Activated CD4-positive, alpha-beta memory T cell treated with anti-CD3 and anti-CD28 coated beads for 36 hours (primary cell): ENCODE data around the gene SSR4. TPM values are rescaled to one million over a fixed set of nuclear protein-coding genes. Genes with fewer than 3 reads are reported as not detected.

Experiments
- CTCF ChIA-PET: fragments of 350-600 bp; sonication (Branson Sonifier 250); formaldehyde crosslinking; loops from one replicate; lab custom pipeline; 2021; ENCODE audit warnings: antibody characterized with exemption, inconsistent platforms; lab: Charles Lee
- POLR2A ChIA-PET: fragments of 350-600 bp; sonication (Branson Sonifier 250); formaldehyde crosslinking; loops from one replicate; lab custom pipeline; 2021; ENCODE audit warnings: antibody characterized with exemption; lab: Charles Lee
- DNase-seq: peaks from one replicate; pipeline ENCODE4 v3.0.0-alpha.2; 2020
- H3K27ac Mint-ChIP-seq: one replicate; pipeline ENCODE4 v1.8.0; 2021; ENCODE audit warnings: mixed read lengths
- H3K27me3 Mint-ChIP-seq: one replicate; pipeline ENCODE4 v1.8.0; 2021; ENCODE audit warnings: mixed read lengths
- H3K36me3 Mint-ChIP-seq: one replicate; pipeline ENCODE4 v1.8.0; 2021; ENCODE audit warnings: mixed read lengths
- H3K4me1 Mint-ChIP-seq: one replicate; pipeline ENCODE4 v1.8.0; 2021; ENCODE audit warnings: low read depth, mixed read lengths
- H3K4me3 Mint-ChIP-seq: one replicate; pipeline ENCODE4 v1.8.0; 2021; ENCODE audit warnings: mild to moderate bottlenecking, mixed read lengths
- H3K9me3 Mint-ChIP-seq: one replicate; pipeline ENCODE4 v1.8.0; 2021; ENCODE audit warnings: mixed read lengths
- intact Hi-C: fragments of 100-400 bp; cut with micrococcal nuclease; formaldehyde crosslinking; loops from one replicate; pipeline ENCODE4 v1.15.1; 2023
- total RNA-seq, 2 experiments: library from RNA; stranded (reverse); gene quantifications; one replicate each; pipeline ENCODE4 v1.2.3, GENCODE V29; 2021

SSR4 gene
- total RNA-seq, 2 experiments from 2014 or later: 194 to 203 TPM

- Mint-ChIP-seq H3K4me1 (peaks cover 2% of the 10 kb centered on the region), H3K4me3 (no peak overlapping the region), H3K27me3 (no peaks in the 10 kb centered on the region), H3K36me3 (no peaks in the 10 kb centered on the region), H3K27ac (no peak overlapping the region), H3K9me3 (no peaks in the 10 kb centered on the region)
- CTCF ChIA-PET: no interaction called here
- DNase-seq: no peak
- POLR2A ChIA-PET: no interaction called here
- intact Hi-C loops: no loop called here
These were observed 22.8 kb upstream of the SSR4 start for GRCh38 chrX:153771415-153772315.

GRCh38 chrX:153772316-153773217 lies 21.9 kb upstream of the SSR4 start:
- Mint-ChIP-seq H3K4me3 (no peak overlapping the region), H3K4me1 (no peaks in the 10 kb centered on the region), H3K36me3 (no peaks in the 10 kb centered on the region), H3K27ac (no peak overlapping the region), H3K27me3 (no peaks in the 10 kb centered on the region), H3K9me3 (no peaks in the 10 kb centered on the region)
- intact Hi-C loops: no loop called here
- ChIA-PET POLR2A (no interaction called here), CTCF (no interaction called here)
- no peak for DNase-seq

- Mint-ChIP-seq H3K9me3 (no peaks in the 10 kb centered on the region), H3K27me3 (no peaks in the 10 kb centered on the region), H3K4me3 (no peak overlapping the region), H3K36me3 (no peaks in the 10 kb centered on the region), H3K27ac (no peak overlapping the region), H3K4me1 (no peaks in the 10 kb centered on the region)
- ChIA-PET CTCF (no interaction called here), POLR2A (no interaction called here)
- no peak for DNase-seq
- intact Hi-C loops: no loop called here
These were observed 21.3 kb upstream of the SSR4 start for GRCh38 chrX:153773218-153773611.

- no peaks in the 10 kb centered on the region for H3K36me3 Mint-ChIP-seq
These were observed 20.5 kb upstream of the SSR4 start for GRCh38 chrX:153773741-153774575.

GRCh38 chrX:153774576-153775292 lies 19.7 kb upstream of the SSR4 start:
- H3K4me1 Mint-ChIP-seq: no peaks in the 10 kb centered on the region
- POLR2A ChIA-PET: no interaction called here
- H3K9me3 Mint-ChIP-seq: no peaks in the 10 kb centered on the region
- CTCF ChIA-PET: no interaction called here
- intact Hi-C loops: no loop called here
- DNase-seq: no peak
- H3K27me3 Mint-ChIP-seq: peaks cover 2% of the 10 kb centered on the region
- H3K27ac Mint-ChIP-seq: no peak overlapping the region
- H3K36me3 Mint-ChIP-seq: no peaks in the 10 kb centered on the region
- H3K4me3 Mint-ChIP-seq: no peak overlapping the region

More at GRCh38 chrX:153773741-153774575, 20.5 kb upstream of the SSR4 start:
- H3K9me3 Mint-ChIP-seq: no peaks in the 10 kb centered on the region
- POLR2A ChIA-PET: no interaction called here
- no peak overlapping the region for H3K27ac Mint-ChIP-seq
- intact Hi-C loops: no loop called here
- no peak for DNase-seq
- H3K27me3 Mint-ChIP-seq: no peaks in the 10 kb centered on the region
- CTCF ChIA-PET: no interaction called here
- no peak overlapping the region for H3K4me3 Mint-ChIP-seq
- H3K4me1 Mint-ChIP-seq: no peaks in the 10 kb centered on the region

GRCh38 chrX:153775293-153776119 lies 19.0 kb upstream of the SSR4 start:
- Mint-ChIP-seq H3K27me3 (peaks cover 8% of the 10 kb centered on the region), H3K4me3 (no peak overlapping the region), H3K4me1 (peaks cover 3% of the 10 kb centered on the region), H3K36me3 (no peaks in the 10 kb centered on the region), H3K9me3 (no peaks in the 10 kb centered on the region), H3K27ac (no peak overlapping the region)
- CTCF ChIA-PET: no interaction called here
- no peak for DNase-seq
- POLR2A ChIA-PET: no interaction called here
- intact Hi-C loops: no loop called here

- H3K27me3 Mint-ChIP-seq: peaks cover 8% of the 10 kb centered on the region
- no peak for DNase-seq
- intact Hi-C loops: no loop called here
- no peak overlapping the region for H3K4me3 Mint-ChIP-seq
- ChIA-PET POLR2A (no interaction called here), CTCF (no interaction called here)
- peaks cover 3% of the 10 kb centered on the region for H3K4me1 Mint-ChIP-seq
- no peaks in the 10 kb centered on the region for H3K36me3 Mint-ChIP-seq
- no peak overlapping the region for H3K27ac Mint-ChIP-seq
- no peaks in the 10 kb centered on the region for H3K9me3 Mint-ChIP-seq
These were observed 18.3 kb upstream of the SSR4 start for GRCh38 chrX:153776120-153776599.

- Mint-ChIP-seq H3K4me3 (no peak overlapping the region), H3K27ac (no peak overlapping the region), H3K9me3 (no peaks in the 10 kb centered on the region), H3K4me1 (peaks cover 3% of the 10 kb centered on the region), H3K27me3 (peaks cover 8% of the 10 kb centered on the region), H3K36me3 (no peaks in the 10 kb centered on the region)
- POLR2A ChIA-PET: no interaction called here
- CTCF ChIA-PET: no interaction called here
- no peak for DNase-seq
- intact Hi-C loops: no loop called here
These were observed 17.8 kb upstream of the SSR4 start for GRCh38 chrX:153776611-153777045.

- H3K4me3 Mint-ChIP-seq: no peak overlapping the region
- peaks cover 3% of the 10 kb centered on the region for H3K4me1 Mint-ChIP-seq
- no peak for DNase-seq
- intact Hi-C loops: no loop called here
- ChIA-PET CTCF (no interaction called here), POLR2A (no interaction called here)
- peaks cover 8% of the 10 kb centered on the region for H3K27me3 Mint-ChIP-seq
- H3K9me3 Mint-ChIP-seq: no peaks in the 10 kb centered on the region
- no peaks in the 10 kb centered on the region for H3K36me3 Mint-ChIP-seq
- H3K27ac Mint-ChIP-seq: no peak overlapping the region
These were observed 17.0 kb upstream of the SSR4 start for GRCh38 chrX:153777261-153778090.

- DNase-seq: no peak
- intact Hi-C loops: no loop called here
- CTCF ChIA-PET: no interaction called here
- H3K4me3 Mint-ChIP-seq: no peak overlapping the region
- H3K9me3 Mint-ChIP-seq: no peaks in the 10 kb centered on the region
- H3K27me3 Mint-ChIP-seq: peaks cover 8% of the 10 kb centered on the region
- H3K4me1 Mint-ChIP-seq: peaks cover 3% of the 10 kb centered on the region
- no peak overlapping the region for H3K27ac Mint-ChIP-seq
- H3K36me3 Mint-ChIP-seq: no peaks in the 10 kb centered on the region
- POLR2A ChIA-PET: no interaction called here
These were observed 16.3 kb upstream of the SSR4 start for GRCh38 chrX:153778181-153778580.
